Endothelial cell of umbilical vein (primary cell): ENCODE results near the gene RIC8A. TPM values are rescaled to one million over a fixed set of nuclear protein-coding genes. Genes with fewer than 3 reads are reported as not detected.
"Not testable (repeated sequence)": the region's sequence is repeated elsewhere in the genome, so short reads cannot be mapped to it uniquely, and the experiment has no call there.

Experiments used
- BruUV-seq: library from RNA; stranded (reverse); fragments of 400-500 nt; replicated peaks from 2 replicates; lab custom pipeline; 2021; lab: Mats Ljungman, UMichigan
- CTCF ChIA-PET: fragments of 300-600, 350-600 bp; sonication (Branson Sonifier 250); formaldehyde crosslinking; loops from one replicate; lab custom pipeline; 2021; ENCODE audit warnings: antibody characterized with exemption, inconsistent platforms; lab: Charles Lee
- POLR2A ChIA-PET: fragments of 300-600, 350-600 bp; sonication (Branson Sonifier 250); formaldehyde crosslinking; loops from one replicate; lab custom pipeline; 2021; ENCODE audit warnings: antibody characterized with exemption, inconsistent platforms; lab: Charles Lee
- DNase-seq: peaks from one replicate; pipeline ENCODE4 v3.0.0-alpha.2; 2011; ENCODE audit warnings: low read depth, low spot score
- FAIRE-seq: peaks from 2 replicates; lab custom pipeline; 2011; peaks lifted over from hg19 to GRCh38; lab: Jason Lieb, UNC
- H2AFZ ChIP-seq: 2 replicates; pipeline ENCODE4 v1.6.0; 2012; ENCODE audit warnings: low read depth, low read length, control low read depth, inconsistent platforms
- H3K27ac ChIP-seq: 2 replicates; pipeline ENCODE4 v1.5.1; 2011; ENCODE audit warnings: low read depth, mild to moderate bottlenecking, control low read depth, low read length, moderate library complexity; ENCODE audit not compliant: insufficient read depth
- H3K27me3 ChIP-seq, 2 experiments: 2 replicates each; pipeline versions ENCODE4 v1.6.0 to v1.6.1; 2011; ENCODE audit warnings: low read length in 2 of 2, mixed read lengths in 1 of 2; ENCODE audit not compliant: control insufficient read depth in 2 of 2, insufficient read depth in 2 of 2
- H3K36me3 ChIP-seq, 2 experiments: 2 replicates in 1 of 2; 3 replicates in 1 of 2; pipeline ENCODE4 v1.5.1; 2011; ENCODE audit warnings: low read length in 2 of 2, mild to moderate bottlenecking in 1 of 2, moderate library complexity in 1 of 2; ENCODE audit not compliant: control insufficient read depth in 2 of 2, insufficient read depth in 2 of 2; ENCODE audit errors: extremely low read depth in 1 of 2
- H3K4me1 ChIP-seq: 3 replicates; pipeline ENCODE4 v1.5.1; 2011; ENCODE audit warnings: mild to moderate bottlenecking, low read length; ENCODE audit not compliant: control insufficient read depth, insufficient read depth; ENCODE audit errors: extremely low read depth
- H3K4me2 ChIP-seq: 2 replicates; pipeline ENCODE4 v1.6.1; 2011; ENCODE audit warnings: low read length, control low read depth, mixed read lengths; ENCODE audit not compliant: insufficient read depth
- H3K4me3 ChIP-seq, 3 experiments: fragments of 200-600 bp in 1 of 3; sonication (generic), shearing (Covaris generic) in 1 of 3; replicated peaks in 1 of 3; 2 replicates each; pipeline ENCODE4 v1.5.1; 2011 to 2016; ENCODE audit warnings: control low read depth in 3 of 3, low read length in 3 of 3, mild to moderate bottlenecking in 2 of 3, inconsistent platforms in 1 of 3, low read depth in 1 of 3, moderate library complexity in 1 of 3; ENCODE audit not compliant: insufficient read depth in 1 of 3
- H3K79me2 ChIP-seq: 2 replicates; pipeline ENCODE4 v1.6.0; 2012; ENCODE audit warnings: low read length, inconsistent platforms; ENCODE audit not compliant: control insufficient read depth, insufficient read depth
- H3K9ac ChIP-seq: replicated peaks from 2 replicates; pipeline ENCODE3; 2011; ENCODE audit warnings: low read length, control low read depth; ENCODE audit not compliant: insufficient read depth; ENCODE audit errors: extremely low read depth
- H3K9me1 ChIP-seq: replicated peaks from 3 replicates; pipeline ENCODE4 v1.6.0; 2011; ENCODE audit warnings: mild to moderate bottlenecking, low read length; ENCODE audit not compliant: control insufficient read depth, insufficient read depth; ENCODE audit errors: extremely low read depth
- H3K9me3 ChIP-seq: replicated peaks from 2 replicates; pipeline ENCODE4 v1.5.1; 2012; ENCODE audit warnings: low read length, inconsistent platforms; ENCODE audit not compliant: control insufficient read depth, insufficient read depth
- H4K20me1 ChIP-seq: replicated peaks from 2 replicates; pipeline ENCODE3; 2011; ENCODE audit warnings: mild to moderate bottlenecking, low read length; ENCODE audit not compliant: control insufficient read depth, insufficient read depth; ENCODE audit errors: extremely low read depth
- dilution Hi-C: fragments of 300-500 bp; cut with MboI; formaldehyde crosslinking; loops from one replicate; pipeline ENCODE4 v1.15.0; 2019; ENCODE audit warnings: low sequenced_read_pairs; ENCODE audit not compliant: extremely low pct_ligation_motif_present
- intact Hi-C: fragments of 100-400 bp; cut with micrococcal nuclease; formaldehyde crosslinking; loops from one replicate; pipeline ENCODE4 v1.10.0; 2022
- polyA plus RNA-seq, 4 experiments: library from polyadenylated mRNA; depleted of rRNA in 3 of 4; stranded (reverse) in 3 of 4; unstranded in 1 of 4; fragments of >200 nt; gene quantifications; 2 replicates each; pipeline versions ENCODE4 v1.2.1 to v1.2.3, GENCODE V29; 2011 to 2012; ENCODE audit warnings: missing spikeins in 1 of 4
- total RNA-seq: library from RNA; stranded (reverse); gene quantifications from 2 replicates; pipeline ENCODE4 v1.2.3, GENCODE V29; 2021

RIC8A gene
- total and polyA plus RNA-seq, 2 donors (not counting 3 experiments of a cell fraction or from before 2014, with no cell fraction given), result 112 to 143 TPM

DNA sequence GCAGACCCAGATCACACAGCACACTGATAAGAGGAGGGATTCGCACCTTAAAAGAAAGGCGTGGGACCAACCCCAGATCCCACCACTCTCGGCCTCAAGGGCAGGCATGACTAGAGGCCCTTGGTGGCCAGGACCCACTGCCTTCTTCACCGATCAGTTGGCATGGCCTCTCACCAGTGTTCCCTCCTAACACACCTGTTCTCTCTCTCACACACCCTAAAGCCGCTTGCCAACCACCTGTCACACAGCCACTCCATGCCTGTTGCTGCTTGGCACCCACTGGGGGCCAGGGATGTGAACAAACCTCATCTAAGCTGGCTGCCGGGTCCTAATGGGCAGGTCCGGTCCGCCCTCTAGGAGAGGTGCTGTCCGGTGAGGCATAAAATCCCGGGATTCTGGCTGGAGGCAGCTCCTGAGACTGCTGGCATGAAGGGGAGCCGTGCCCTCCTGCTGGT lies 14.8 kb upstream of the RIC8A start, which contains the start of gene SCGB1C1:
Gene SCGB1C1, plus strand, starts transcription at position 405 of the 455 bp plus-strand sequence. Its CDS starts 22 bp downstream, at position 427.
- H3K4me2 ChIP-seq, H3K79me2 ChIP-seq, FAIRE-seq, H2AFZ ChIP-seq, H3K4me3 ChIP-seq, H3K9me3 ChIP-seq, dilution Hi-C loops, H3K9ac ChIP-seq, BruUV-seq, H3K9me1 ChIP-seq, CTCF ChIA-PET, H3K36me3 ChIP-seq, H3K27me3 ChIP-seq, H3K4me1 ChIP-seq, DNase-seq, H3K27ac ChIP-seq, intact Hi-C loops, H4K20me1 ChIP-seq, POLR2A ChIA-PET: not testable (repeated sequence)

DNA sequence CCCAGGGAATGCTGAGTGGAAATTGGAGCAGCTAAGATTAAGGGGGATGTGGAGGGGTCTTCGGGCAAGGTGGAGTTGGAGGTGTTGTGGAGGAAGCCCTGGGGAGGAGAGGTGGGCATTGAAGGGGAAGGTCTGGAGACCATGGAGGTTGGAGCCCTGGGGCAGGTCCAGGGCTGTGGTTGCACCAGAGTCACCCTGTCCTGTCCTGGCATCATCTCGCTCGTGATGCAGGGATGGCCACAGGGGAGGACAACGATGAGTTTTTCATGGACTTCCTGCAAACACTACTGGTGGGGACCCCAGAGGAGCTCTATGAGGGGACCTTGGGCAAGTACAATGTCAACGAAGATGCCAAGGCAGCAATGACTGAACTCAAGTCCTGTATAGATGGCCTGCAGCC lies 14.0 kb upstream of the RIC8A start:
- H3K36me3 ChIP-seq, H3K4me3 ChIP-seq, POLR2A ChIA-PET, H3K4me1 ChIP-seq, DNase-seq, H3K9ac ChIP-seq, H3K9me1 ChIP-seq, H2AFZ ChIP-seq, H3K4me2 ChIP-seq, BruUV-seq, H4K20me1 ChIP-seq, H3K27me3 ChIP-seq, dilution Hi-C loops, H3K79me2 ChIP-seq, CTCF ChIA-PET, FAIRE-seq, H3K27ac ChIP-seq, intact Hi-C loops, H3K9me3 ChIP-seq: not testable (repeated sequence)
